HG03159 (cell line): ENCODE results near the gene CTBP2.

ENCODE experiments used
- ATAC-seq: cut with Tn5 transposase; IDR thresholded peaks from one replicate; pipeline ENCODE4 v1.9.1; 2021; ENCODE audit warnings: mild to moderate bottlenecking, moderate library complexity; ENCODE audit not compliant: unreplicated experiment

CTBP2 gene

DNA sequence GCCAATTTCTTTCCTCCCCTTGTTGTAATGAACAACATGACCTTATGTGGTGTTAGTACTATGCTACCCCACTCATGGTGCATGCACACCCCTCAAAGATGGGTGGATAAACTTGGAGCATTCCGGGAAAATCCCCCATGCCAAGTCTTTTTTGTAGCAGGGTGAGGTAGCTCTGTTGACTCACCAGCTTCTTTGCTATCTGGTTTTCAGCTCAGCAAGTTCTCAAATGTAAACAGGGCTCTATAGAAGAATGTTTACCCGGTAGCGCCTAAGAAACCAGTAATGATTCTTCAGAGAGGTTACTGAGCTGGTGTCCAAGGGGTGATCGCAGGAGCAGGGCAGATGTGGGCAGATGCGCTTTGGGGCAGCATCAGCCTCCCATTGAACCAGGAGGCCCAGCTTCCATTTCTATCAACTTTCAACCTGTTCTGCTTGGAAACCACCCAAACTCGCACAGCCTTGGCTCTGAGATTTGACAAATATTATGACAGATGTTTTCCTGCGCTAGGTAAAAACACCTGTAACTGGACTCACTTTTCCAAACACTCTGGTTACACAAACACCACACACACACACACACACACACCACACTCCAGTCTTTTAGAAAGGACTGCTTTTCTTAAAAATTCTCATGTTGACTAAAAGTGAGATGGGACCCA lies 130.7 kb downstream of the CTBP2 start:
- no peak for ATAC-seq

DNA sequence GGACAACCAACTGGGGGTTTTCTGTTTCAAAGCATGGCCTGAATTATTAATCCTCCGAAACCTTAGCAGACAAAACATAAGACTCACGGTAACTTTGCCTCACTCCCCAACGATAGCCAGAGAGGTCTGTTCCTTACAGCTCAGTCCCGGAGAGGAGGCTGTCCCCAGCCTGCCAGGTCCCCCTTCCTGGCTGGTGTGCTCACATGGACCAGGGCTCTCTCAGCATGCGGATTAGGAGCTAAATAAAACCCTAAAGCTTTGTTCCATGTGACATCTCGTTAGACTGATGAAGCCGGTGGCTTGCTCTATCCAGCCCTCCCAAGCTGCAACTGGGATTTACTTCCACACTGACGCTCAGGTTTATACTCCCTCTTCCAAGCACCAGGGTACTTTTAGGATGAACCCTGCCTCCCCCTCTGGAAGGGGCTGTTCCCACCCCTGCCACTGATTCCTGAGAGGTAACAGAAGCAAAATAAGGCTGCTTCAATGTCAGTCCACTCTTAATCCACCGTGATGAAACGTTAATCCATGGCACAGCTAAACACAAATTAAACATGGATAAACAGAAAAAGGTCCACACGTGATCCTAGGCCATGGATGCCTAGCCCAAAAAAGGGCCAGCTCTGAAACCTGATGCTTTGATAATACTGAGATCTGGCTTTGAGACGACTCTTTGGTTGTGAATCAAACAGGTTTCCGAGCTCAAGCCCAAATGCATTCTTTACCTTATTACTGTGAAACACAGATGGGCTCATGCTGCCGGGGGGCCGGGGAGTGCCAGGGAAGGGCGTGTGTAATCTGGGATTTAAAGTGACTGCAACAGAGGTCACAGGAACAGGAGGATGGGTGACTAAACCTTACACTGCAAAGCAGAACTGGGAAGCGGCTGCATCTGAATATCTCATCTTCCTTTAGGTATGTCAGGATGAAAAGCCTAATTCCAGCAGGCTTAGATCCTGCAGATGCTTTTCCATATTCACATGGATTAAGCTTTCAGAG lies 132.2 kb downstream of the CTBP2 start:
- no peak for ATAC-seq

DNA sequence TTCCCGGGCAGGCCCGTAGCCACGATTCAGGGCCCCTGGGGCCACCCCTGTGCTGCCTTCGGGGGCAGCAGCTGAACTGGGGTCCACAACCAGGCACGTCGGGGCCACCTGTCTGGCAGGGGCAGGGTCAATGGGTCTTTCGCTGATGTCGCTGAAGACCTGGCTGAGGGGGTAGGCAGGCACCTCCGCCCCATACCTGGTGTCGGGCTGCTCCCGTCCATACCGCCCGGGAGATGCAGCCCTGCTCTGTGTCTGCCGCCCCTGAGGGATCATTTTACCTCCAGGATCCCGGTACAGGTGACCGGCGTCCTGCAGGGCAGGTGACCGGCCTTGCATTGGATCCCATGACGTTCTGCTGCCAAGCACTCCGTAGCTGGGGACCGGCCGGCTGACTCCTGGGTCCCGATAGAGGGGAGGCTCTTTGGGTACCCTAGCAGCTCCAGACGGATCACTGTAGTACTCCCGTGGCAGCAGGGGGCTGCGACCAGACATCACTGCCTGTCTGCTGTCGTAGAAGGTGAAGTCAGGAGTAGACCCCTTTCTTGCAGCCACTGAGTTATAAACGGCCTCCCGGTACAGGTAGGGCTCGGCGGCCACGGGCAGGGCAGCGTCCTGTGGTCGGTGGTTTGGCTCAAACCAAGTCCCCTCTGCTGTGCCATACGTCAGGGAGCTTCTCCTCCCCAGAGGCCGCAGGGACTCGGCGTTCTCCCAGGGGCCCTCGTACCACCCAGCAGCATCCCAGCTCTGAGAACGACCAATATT lies 133.2 kb downstream of the CTBP2 start:
- ATAC-seq = no peak

DNA sequence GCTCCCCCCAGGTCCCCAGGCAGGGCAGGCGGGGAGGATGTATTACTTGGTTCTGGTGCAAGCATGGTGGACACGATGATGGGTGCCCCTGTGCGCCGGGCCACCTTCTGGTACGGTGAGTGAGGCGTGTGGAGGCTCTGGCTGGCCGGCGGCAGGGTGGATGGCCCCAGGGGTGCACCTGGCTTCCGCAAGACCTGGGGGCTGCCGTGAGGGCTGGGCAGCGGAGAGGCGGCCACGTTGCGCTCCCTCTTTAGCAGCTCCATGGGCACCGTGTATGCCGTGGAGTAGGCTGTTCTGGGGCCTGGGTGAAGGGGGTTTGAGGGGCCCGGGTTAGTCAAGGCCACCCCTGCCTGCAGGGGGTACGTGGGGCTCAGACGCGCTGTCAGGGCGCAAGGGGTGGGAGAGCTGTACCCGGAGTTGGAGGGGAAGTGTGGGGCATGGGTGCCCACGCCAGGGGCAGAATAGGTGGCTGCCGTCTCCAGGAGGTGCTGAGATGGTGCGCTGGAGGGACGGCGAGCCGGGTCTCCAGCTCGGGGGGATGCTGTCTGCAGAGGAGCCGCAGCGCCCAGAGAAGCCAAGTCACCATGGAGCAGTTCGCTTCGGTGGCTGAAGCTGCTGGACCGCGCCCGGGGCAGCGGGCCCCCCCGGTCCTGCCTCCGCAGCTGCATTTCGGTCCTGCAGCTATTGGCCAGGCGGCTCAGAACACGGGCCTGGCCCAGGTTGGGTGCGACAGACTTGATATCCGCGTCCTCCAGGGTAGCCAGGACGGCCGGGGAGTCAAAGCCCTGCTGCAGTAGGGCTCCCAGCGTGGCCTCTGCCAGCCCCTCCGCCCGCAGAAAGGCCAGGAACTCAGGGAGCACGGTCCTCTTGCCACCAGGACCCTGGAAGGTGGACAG lies 134.1 kb downstream of the CTBP2 start:
- ATAC-seq = no peak

DNA sequence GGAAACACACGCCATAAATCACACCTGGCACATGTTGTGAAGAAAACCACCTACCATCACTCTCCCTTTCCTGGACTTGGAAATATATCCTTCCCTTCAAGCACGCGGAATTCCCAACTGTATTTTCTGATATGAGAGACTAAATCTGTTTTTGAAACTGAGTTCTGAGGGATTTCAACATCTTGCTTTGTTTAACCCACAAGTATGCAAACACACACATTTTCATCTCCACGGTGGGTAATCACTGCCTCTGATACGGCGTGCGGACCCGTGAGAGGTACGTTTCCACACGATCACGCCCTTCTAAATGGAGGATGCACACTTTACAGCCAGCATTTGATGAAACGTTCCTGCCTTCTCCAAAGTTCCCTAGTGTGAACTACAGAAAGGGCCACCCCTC lies 135.0 kb downstream of the CTBP2 start:
- ATAC-seq = no peak

DNA sequence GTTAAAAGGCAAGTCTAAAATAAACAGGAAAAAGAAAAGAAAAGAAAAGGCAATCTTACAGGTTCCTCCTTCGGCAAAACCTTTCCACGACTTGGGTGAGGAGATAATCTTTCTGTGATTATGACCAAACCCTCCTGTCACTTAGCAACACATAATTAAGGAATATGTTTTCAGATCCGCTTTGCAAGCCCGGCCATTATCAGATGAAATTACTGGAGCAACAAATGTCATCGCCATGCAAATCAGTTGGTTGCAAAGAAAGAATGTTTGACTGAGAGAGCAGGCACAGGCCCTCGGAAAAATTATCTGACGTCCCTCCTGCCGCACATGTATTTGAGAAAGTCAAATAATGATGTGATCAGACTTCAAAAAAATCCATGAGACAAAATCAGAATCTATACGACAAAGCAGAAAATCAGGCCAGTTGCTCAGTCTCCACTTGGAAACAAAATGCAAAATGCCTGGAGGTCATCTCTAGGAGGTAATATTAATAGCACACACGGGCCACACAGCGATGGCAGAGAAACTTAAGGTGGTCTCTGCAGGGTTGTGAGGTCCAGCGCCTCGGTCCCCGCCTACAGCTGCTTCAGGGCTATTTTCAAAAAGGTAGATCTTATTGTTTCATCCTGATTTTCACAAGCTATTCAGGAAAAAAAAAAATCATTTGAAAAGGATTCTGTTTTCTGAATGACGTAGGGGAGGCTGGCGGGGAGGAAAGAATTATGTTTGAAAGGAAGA lies 135.7 kb downstream of the CTBP2 start:
- no peak for ATAC-seq

DNA sequence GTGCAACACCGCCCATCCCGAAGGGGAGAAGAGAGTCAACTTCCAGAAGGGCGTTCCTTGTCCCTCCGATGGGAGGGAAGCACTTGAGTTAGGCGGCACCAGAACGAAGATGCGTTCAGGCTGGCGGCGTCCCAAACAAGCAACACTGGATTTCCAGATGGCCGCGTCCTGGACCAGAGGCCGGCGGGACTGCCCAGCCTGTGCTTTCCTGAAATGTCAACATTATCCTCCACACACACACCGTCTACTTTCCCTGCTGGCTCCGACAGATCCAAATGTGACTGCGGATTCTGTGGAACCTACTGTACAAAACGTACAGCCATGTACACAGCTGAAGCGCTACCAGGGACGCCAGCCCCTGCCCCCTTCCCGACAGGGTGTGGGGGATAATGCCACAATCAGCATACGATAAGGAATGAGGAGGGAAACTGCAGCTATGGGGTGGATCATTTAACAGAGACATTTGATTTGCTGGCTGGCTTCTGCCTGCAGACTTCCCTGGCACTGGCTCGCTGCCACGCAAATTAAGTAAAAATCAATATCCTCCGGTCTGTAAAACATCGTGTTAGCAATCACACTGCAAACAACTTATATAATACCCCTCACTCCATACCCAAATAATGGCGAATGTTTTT lies 136.4 kb downstream of the CTBP2 start:
- no peak for ATAC-seq

DNA sequence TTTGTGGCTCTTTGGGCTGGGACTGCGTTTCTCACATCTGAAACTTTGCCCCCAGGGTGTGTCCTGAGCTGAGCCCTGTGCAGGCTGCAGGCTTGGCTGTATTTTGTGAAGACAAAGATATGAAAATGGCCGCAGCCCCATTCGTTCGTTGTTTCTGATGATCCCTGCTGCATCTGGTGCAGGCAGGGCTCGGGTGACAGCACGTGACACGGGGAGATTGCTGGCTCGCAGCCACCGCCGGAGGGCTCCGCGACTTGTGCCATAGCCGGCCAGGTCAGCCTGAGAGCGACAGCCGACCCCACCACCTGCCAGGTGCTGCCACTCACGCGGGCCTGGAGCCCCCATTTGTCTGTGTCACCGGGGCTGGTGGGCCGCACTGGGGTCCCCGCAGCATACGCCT lies 137.1 kb downstream of the CTBP2 start:
- ATAC-seq = no peak

DNA sequence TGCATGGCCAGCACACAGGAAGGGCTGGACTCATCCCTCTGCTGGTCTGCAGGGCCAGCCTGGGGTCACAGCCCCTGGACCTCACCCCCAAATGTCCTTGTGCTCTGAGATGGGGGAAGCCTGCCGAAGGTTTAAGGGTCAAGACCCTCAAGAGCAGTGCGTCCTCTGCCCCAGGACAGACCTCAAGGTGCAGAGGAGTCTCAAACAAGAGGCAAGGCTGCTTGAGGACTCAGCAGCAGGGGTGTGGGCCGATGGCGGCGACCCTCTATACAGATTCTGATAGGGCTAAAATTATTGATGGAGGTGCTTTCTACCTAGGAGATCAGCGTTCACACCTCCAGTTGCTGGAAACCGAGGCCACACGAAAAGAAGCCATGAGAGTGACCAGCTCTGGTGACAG lies 137.7 kb downstream of the CTBP2 start:
- no peak for ATAC-seq

DNA sequence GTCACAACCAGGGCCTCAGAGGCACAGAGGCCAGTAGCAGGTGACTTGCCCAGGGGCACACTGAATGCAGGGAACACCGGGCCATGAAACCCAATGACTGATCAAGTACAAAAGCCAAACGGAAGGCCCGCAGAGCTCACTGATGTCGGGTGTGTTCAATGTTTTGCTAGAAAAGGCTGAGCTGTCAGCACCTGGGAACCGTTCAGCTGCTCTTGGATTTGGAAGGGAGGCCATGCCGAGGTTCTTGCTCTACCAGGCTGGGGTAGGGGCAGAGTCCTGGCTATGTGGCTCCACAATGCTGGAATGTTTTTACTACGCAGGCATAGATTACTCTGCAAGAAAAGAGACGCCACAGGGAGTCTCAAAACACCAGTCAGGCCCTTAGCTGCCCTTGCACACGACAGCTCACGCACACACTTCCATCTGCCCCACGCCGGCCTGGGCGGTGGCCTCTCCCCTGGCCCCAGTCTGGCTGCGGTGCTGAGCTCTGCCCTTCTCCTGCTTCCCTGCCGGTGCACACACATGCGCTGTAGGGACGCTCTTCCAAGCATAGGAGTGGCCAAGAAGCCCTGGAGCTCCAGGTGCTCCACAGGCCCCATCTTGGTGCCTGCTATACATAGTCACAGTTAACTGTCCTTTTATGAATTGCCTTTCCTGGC lies 138.5 kb downstream of the CTBP2 start:
- no peak for ATAC-seq

DNA sequence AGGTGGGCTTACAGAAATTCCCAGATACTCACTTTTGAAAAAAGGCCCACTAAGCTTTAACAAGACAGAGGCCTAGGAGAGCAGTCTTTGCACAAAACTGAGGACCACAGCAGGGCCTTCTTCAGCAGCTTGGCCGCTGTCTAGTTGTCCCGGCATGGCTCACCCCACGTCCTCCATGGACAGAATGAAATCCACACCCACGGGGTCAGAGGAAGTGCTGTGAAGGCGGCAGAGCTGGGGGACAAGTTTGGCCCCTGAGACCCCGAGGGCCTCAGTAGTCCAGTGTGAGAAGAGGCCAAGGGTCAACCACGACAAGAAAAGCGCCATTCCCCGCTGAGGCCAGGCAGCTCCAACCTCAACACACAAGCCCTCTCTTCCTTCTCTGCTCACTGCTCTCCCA lies 139.5 kb downstream of the CTBP2 start:
- no peak for ATAC-seq

DNA sequence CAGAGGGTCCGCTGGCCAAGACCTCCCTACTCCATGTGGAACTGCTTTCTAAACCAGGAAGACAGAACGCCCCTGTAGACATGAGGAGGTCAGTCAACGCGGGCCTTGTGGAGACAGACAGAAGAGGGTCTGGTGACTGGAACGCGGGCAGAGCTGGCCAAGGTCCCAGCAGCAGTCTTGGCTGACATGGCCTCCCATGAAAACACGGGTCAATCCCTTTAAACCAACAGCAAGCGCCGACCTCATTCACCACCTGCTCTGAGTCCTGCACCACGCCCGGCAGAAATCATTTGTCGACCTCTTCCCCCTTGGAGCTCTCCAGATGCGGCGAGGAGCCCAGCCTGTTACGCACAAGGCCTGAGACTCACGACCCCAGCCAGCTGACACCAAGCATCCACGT lies 140.0 kb downstream of the CTBP2 start:
- no peak for ATAC-seq

DNA sequence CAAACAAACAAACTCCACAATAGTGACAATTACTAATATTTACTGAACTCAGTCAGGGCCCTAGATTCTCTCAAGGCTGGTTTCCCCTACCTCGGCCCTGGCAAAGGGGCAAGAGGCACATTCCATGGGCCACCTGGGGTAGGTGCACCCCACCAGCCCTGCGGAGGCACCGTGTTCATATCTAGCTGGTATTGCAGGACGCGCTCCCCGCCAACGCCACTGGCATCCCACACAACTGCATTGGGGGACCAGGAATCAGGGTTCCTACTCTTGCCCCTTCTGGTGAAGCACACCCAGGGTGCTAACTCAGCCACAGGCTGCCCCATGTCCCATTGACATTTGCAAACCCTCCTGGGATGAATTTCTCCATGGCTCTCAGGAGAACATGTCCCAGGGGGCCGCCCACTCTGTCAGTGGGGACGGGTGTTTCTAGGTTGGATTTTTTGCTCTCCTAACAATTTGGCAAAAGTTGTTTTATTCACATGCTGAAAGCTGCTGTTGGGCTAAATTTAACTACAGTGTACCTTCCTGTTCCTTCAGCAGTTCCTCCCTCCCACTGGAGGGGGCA lies 141.7 kb downstream of the CTBP2 start:
- ATAC-seq = no peak

DNA sequence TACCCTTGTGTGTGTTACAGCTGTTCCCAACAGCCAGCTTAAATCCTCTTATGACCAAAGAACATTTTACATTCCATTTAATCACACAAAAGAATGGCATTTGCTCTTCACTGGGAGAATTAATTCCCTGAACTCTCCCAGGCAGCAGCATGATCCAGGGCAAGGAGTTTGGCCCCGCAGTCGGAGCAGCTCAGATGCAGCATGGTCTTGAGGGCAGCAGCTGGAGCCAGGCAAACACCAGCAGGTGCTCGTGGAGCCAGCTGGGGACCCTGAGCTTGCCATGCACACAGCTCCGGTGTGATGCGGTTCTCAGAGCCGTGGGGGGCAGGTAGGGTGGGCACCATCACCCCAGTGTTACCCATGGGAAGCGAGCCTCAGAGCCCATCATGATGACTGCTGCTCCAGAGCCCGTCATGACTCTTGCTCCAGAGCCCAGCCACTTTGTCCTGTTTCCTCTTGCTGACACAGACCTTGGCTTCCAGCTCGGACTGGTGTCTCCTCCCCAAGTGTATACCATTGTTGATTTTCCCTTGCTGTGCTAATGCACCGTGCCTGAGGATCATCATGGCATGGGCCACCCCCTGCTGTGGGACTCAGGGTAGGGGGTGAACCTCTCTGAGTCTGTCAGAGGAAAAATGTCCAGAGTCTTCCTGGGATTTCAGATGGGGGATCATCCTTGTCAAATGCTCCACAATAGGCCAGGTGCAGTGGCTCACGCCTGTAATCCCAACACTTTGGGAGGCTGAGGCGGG lies 142.6 kb downstream of the CTBP2 start:
- no peak for ATAC-seq

DNA sequence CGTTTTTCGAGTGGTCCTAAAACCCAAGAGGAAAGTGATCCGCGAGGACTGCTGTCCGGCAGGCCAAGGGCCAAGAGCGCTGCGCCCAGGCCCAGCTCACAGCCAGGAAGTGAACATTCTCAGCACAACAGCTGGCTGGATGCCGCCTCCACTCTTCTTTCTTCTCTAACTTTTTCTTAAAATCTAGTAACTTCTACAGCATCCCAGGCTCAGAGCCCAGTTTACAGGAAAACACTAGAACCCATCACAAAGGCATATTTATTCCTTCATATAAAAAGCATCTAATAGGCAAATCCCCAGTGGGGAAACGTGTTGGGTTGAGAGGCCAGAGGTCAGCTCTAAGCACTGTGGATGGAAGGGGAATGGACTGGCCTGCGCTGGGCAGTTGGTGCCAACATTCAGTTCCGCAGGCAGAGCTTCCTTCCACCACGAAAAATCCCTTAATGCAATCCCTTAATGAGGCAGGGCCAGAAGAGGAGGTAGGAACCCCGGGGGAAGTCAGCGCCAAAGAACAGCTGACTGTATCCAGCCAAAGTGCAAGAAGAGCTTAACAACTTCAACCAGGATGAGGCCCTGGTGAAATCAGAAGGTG lies 143.7 kb downstream of the CTBP2 start:
- ATAC-seq = no peak

DNA sequence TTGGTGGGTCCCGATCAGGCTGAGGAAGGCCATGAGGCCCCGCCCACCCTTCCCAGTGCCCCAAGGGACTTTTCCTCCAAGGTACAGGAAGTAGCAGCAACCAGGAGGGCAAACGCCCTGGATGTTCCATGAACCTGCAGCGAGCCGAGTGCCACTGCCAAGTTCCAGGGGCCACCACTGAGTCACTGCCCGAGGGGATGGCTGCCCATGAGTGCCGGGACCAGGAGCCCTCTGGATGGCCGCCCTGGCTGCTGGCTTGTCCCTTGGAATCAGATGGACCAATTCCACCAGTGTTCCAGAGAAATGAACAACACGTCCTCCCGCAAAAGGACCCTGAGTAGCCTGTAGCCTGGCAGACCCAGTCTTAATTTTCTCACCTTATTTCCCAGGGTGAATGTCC lies 144.2 kb downstream of the CTBP2 start:
- ATAC-seq = no peak

DNA sequence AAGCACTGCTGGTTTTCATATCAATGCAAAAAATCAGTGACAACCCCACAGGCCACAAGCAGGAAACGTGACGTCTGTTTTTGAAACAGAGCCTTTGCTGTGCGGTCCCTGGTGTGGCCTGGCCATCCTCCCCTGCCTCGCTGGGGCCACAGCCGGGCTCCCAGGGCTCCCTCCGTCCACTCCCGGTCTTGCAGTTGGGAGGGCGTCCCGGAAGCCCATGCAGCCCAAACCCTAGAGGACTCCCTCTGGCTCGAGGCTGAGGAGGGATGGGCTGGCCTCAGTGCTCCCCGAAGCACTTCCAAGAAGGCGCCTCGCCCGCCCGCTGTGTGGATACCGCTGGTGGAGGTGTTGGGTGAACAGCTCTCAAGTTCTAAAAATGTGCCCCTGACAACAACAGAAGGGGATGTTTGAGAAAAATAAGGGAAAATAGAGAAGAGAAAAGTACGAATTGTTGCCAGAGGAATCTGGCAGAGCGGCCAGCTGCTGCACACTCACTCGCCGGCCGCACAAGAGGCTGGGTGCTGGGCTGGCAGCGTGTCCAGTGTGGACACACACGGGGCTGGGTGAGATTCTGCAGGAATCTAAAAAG lies 144.9 kb downstream of the CTBP2 start:
- no peak for ATAC-seq
